ENCODE results near the gene LKAAEAR1. TPM values are rescaled to one million over a fixed set of nuclear protein-coding genes. Genes with fewer than 3 reads are reported as not detected.

LKAAEAR1 gene
- total and polyA plus RNA-seq, 12 donors, result 0.12 TPM; not detected in 11

DNA sequence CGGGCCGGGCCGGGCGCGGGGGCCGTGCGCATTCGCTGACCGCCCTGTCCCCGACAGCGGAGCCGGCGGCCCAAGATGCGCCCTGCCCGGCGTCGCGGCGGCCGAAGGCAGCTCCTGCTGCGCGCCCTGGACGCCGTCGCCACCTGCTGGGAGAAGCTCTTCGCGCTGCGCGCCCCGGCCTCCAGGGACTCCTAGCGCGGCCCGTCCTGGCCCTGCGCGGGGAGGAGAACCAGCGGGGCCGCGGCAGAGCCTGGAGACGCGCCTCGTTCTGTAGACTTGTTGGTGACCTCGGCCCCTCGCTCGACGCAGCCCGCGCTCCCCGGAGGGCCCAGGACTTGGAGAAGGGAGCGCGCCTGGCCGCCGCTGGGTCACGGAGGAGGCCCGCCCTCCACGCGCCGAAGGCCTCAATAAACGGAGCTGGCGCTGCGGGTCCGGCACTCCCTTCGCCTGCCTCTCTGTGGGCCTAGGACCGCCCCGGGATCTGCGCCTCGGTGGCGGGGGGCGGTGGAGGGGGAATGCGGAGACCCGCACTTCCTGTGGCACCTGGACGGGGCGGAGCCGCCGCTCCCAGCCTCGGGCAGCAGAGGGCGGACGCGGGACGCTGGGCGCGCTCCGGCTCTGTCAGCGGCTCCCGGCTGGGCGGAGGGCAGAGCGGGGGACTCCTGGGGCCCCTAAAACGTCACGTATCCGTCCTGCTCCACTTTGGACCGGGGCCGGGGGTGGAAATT is 45.5 kb downstream of the LKAAEAR1 start:
- H3K36me3 ChIP-seq, result peaks cover 0 to 16% (median 10%) of the 10 kb centered on the region in 9 donors
- intact Hi-C loops (cut with DNase I), result loop anchor here (1.0 to 10.0 kb wide), 7 partner anchors 18 to 86 kb away; partner anchors contain the start of gene PRPF6 (in 4 of the 10)
- DNase-seq, result peak; percentile 83 to 92
- 1% methylated on average over 74 to 91 of the region's 91 CpGs for WGBS, 2 donors
- TF ChIP-seq, protein P1, sequence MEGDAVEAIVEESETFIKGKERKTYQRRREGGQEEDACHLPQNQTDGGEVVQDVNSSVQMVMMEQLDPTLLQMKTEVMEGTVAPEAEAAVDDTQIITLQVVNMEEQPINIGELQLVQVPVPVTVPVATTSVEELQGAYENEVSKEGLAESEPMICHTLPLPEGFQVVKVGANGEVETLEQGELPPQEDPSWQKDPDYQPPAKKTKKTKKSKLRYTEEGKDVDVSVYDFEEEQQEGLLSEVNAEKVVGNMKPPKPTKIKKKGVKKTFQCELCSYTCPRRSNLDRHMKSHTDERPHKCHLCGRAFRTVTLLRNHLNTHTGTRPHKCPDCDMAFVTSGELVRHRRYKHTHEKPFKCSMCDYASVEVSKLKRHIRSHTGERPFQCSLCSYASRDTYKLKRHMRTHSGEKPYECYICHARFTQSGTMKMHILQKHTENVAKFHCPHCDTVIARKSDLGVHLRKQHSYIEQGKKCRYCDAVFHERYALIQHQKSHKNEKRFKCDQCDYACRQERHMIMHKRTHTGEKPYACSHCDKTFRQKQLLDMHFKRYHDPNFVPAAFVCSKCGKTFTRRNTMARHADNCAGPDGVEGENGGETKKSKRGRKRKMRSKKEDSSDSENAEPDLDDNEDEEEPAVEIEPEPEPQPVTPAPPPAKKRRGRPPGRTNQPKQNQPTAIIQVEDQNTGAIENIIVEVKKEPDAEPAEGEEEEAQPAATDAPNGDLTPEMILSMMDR (IDR thresholded peaks at IDR 0.05), result peak; percentile 46 to 84 (median 76)
- peak overlapping the region; percentile 26 to 66 (median 57) for H3K4me3 ChIP-seq
- no peaks in the 10 kb centered on the region for H3K9me3 ChIP-seq
- H3K27me3 ChIP-seq, result peaks cover 3 to 77% (median 58%) of the 10 kb centered on the region in 7 donors
- ATAC-seq, result peak; percentile 82 to 91 (median 87)
- H3K4me1 ChIP-seq, result peaks cover 17 to 68% (median 56%) of the 10 kb centered on the region in 9 donors
- H3K27ac ChIP-seq, result peak overlapping the region; percentile 55 to 96 (median 84)

GRCh38 chr20:64038224-64038564 is 46.0 kb downstream of the LKAAEAR1 start:
- peak in 2 of 8 donors; percentile 1 for ATAC-seq
- Histone ChIP-seq H3K36me3 (peaks cover 0 to 21% (median 12%) of the 10 kb centered on the region in 9 donors), H3K4me1 (peaks cover 17 to 68% (median 56%) of the 10 kb centered on the region in 9 donors), H3K27me3 (peaks cover 3 to 71% (median 58%) of the 10 kb centered on the region in 7 donors), H3K9me3 (no peaks in the 10 kb centered on the region), H3K27ac (peak overlapping the region in 9 of 10 donors; percentile 80 to 96 (median 85)), H3K4me3 (peak overlapping the region in 9 of 10 donors; percentile 30 to 66 (median 58))
- 2% methylated on average over 23 to 30 of the region's 30 CpGs for WGBS, 2 donors
- no peak for DNase-seq
- intact Hi-C loops (cut with DNase I), result loop anchor here in 9 of 10 donors (2.0 to 10.0 kb wide), 6 partner anchors 19 to 87 kb away; partner anchors contain the start of gene PRPF6 (in 4 of the 9)
- TF ChIP-seq, protein P1 (IDR thresholded peaks at IDR 0.05), result no peak

GRCh38 chr20:64037498-64038213 is 46.5 kb downstream of the LKAAEAR1 start:
- intact Hi-C loops (cut with DNase I), result loop anchor here in 9 of 10 donors (2.0 to 10.0 kb wide), 6 partner anchors 19 to 87 kb away; partner anchors contain the start of gene PRPF6 (in 4 of the 9)
- TF ChIP-seq, protein P1 (IDR thresholded peaks at IDR 0.05), result no peak
- peak overlapping the region in 8 of 10 donors; percentile 80 to 96 (median 85) for H3K27ac ChIP-seq
- WGBS, 2 donors, result 8 to 11% methylated on average over 36 of the region's 36 CpGs
- peak overlapping the region in 9 of 10 donors; percentile 30 to 66 (median 58) for H3K4me3 ChIP-seq
- peaks cover 3 to 68% (median 56%) of the 10 kb centered on the region in 7 donors for H3K27me3 ChIP-seq
- H3K36me3 ChIP-seq, result peaks cover 0 to 27% (median 18%) of the 10 kb centered on the region in 9 donors
- no peak for ATAC-seq
- peaks cover 17 to 68% (median 56%) of the 10 kb centered on the region in 9 donors for H3K4me1 ChIP-seq
- H3K9me3 ChIP-seq, result no peaks in the 10 kb centered on the region
- DNase-seq, result no peak

DNA sequence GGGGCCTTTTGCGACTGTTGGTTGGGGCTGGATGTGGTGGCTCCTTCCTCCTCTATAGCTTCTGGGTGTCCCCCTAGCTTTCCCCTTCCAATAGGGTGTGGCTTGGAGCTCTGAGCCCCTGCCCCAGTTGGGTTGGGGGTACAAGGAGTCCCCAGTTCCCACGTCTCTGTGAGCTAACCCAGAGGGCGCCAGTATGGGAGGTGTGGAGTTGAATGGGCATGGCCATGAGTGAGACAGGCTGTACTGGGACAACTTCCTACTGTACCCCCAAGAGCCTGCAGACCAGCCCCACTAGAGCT is 47.0 kb downstream of the LKAAEAR1 start:
- DNase-seq, result no peak
- H3K27me3 ChIP-seq, result peaks cover under 1 to 64% (median 52%) of the 10 kb centered on the region in 7 donors

More for the DNA sequence above, 47.0 kb downstream of the LKAAEAR1 start:
- no peak for ATAC-seq
- no peaks in the 10 kb centered on the region for H3K9me3 ChIP-seq
- intact Hi-C loops (cut with DNase I), result loop anchor here in 9 of 10 donors (5.0 to 10.0 kb wide), 4 partner anchors 52 to 88 kb away; partner anchors contain the start of gene PRPF6 (in 4 of the 9)
- peak overlapping the region in 1 of 10 donors; percentile 66 for H3K4me3 ChIP-seq
- peaks cover 13 to 65% (median 53%) of the 10 kb centered on the region in 9 donors for H3K4me1 ChIP-seq
- peaks cover 0 to 32% (median 19%) of the 10 kb centered on the region in 9 donors for H3K36me3 ChIP-seq
- WGBS, 2 donors, result 80 to 81% methylated on average over 3 of the region's 3 CpGs
- peak overlapping the region in 1 of 10 donors; percentile 64 for H3K27ac ChIP-seq
- TF ChIP-seq, protein P1 (IDR thresholded peaks at IDR 0.05), result no peak

Data from heart right ventricle (tissue), 16 donors.